Stimulated activated CD4-positive, alpha-beta T cell treated with anti-CD3 and anti-CD28 coated beads, Interleukin-1b, Interleukin-23, amount 100 ng/mL, for 48 hours (primary cell): ENCODE data around the gene TMEM248.
A peak's percentile ranks its signal among the peaks of the same experiment; 100 is the strongest.
"Not testable (repeated sequence)": the region's sequence is repeated elsewhere in the genome, so short reads cannot be mapped to it uniquely, and the experiment has no call there.

Experiments
- DNase-seq: peaks from one replicate; pipeline ENCODE4 v3.0.0-alpha.2; 2020

Gene TMEM248, protein sequence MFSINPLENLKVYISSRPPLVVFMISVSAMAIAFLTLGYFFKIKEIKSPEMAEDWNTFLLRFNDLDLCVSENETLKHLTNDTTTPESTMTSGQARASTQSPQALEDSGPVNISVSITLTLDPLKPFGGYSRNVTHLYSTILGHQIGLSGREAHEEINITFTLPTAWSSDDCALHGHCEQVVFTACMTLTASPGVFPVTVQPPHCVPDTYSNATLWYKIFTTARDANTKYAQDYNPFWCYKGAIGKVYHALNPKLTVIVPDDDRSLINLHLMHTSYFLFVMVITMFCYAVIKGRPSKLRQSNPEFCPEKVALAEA

DNA sequence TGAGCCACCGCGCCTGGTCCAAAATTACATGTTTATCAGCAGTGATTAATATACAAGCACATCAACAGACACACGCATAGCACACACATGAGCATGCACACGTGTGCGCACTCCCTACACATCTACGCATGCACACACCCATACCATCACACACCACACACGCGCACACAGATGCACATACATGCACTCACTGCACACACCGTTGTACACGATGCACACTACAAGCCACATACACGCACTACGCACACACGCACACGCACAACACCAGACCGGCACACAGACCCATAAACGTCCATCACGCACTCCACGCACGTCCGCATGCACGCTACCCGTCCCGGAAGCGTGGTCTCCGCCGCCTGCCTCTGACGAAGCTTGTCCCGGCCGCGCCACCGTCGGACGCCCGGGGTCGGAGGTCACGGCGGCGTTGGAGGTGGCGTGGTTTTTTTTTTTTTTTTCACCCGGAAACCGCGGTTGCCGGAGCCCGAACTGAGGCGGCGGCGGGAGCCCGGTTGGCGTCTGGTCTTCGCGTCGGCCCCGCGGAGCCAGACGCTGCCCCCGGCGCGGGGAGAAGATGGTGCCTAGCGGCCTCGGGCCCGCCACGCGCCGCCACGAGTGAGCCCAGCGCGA lies at the start of gene TMEM248:
Gene TMEM248, plus strand, starts transcription at position 457 of the 627 bp plus-strand sequence. CDS start 20,641 bp downstream, outside the sequence.
- peak; percentile 94 for DNase-seq

DNA sequence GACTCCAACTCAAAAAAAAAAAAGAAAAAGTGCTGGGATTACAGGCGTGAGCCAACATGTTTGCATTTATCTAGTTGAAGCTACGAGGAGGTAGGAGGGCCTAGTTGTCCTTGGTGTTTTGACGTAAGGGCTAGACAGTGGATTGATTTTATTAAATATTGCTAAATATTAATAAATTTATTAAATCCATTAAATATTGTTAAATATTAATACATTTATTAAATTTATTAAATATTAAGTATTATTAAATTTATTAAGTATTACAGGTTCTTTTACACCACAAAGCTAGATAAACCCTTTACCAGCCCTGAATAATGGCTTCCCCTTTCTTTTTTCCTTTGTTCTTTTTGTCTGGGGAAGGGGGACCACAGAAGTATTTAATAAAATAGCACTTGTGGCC lies 47.5 kb upstream of the TMEM248 start:
- DNase-seq = no peak

DNA sequence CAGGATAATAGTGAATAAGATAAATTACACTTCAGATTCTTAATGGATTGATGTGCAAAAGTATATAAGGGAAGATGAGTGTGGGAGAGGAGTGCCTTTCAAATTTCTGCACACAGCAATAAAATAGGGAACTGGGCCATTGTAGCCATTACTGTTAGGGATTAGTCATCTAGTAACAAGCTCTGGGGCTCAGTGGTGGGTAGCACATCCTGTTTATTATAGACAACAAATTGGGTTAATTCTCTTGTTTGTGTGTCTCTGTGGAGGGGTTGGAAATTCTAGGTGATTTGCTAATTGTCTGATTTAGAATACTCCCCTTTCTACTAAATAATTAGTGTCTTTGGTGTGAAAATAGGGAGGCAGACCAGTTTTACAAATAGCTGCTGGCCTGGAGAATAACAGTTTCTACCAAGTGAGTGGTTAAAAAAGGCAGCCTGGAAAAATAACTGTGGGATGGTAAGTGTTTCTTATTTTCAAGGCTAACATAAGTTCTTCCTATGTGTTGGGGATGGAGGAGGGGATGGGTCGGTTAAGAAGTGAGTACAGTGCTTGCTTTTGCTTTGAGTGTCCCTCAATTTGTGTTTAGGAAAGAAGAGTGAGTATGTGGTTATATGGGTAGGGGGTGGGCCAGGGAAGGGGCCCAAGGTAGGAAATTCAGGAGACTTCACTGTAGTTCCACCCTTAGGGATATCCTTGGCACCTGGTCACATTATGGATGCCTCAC lies 43.3 kb upstream of the TMEM248 start:
- no peak for DNase-seq

DNA sequence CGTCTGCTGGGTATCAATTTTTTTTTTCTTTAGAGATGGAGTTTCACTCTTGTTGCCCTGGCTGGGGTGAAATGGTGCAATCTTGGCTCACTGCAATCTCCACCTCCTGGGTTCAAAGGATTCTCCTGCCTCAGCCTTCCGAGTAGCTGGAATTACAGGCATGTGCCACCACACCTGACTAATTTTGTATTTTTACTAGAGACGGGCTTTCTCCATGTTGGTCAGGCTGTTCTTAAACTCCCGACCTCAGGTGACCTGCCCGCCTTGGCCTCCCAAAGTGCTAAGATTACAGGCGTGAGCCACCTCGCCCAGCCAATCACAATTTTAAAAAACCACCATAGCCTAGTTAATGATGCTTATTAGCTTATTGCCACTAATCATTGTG lies 42.7 kb upstream of the TMEM248 start:
- not testable (repeated sequence) for DNase-seq

DNA sequence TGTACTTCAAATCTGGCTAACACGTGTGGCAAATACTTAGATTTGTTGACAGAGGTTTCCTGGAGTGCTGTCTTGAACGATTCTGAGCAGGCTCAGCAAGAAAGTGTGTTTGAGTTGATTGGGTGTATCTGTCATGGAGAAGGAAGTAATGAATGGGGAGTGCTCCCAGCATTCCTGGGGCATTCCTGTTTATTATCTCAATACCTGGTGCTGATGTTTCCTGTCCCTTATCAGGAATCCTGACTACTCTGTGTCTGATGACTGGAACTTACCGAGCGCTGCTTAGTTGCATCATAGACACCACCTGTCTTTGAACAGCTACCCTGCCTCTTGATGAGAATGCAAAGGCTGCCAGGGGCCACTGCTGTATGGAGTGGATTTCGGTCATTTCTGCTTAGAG lies 41.0 kb upstream of the TMEM248 start:
- DNase-seq = no peak

DNA sequence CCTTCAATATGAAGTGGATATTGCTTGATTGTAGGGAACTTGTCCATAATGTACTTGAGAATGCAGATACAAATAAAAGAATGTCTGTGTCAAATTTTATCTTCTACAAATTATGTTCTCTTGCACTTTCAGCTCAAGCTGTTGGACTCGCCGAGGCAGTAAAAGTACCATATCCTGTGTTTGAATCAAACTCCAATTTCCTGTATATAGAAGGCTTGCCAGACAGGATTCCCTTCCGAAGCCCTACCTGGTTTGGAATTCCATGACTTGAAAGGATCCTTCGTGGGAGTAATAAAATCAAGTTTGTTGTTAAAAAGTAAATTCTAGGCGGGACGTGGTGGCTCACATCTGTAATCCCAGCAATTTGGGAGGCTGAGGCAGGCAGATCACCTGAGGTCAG lies 40.4 kb upstream of the TMEM248 start:
- not testable (repeated sequence) for DNase-seq

DNA sequence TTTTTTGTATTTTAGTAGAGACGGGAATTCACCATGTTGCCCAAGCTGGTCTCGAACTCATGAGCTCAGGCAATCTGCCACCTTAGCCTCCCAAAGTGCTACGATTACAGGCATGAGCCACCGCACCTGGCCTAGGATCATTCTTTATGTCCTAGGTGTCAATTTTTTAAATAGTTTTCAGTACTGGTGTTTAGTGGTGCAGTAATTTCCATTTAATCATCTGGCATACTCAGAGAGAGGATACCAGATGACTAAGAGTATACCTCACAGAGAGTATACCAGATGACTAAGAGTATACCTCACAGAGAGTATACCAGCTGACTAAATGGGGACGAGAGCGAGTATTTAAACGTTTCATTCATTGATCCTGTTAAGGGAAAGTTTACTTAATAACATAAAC lies 37.3 kb upstream of the TMEM248 start:
- peak; percentile 31 for DNase-seq

DNA sequence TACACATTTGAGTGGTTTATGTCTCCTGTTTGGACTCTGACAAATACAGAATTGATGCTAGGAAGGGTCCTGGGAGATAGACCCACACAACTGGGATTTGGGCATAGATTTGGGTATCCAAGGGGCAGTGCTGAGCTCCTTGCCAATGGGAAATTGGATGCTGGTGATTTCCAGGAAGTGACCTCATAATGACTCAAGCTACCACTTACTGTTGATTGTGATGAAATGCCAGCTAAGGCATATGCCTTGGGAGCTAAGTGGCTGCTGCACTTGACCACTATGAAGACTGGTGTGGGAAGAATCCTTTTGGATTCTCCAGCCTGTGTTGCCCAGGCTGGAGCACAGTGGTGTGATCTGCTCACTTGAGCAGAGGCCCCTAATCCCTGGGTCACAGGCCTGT lies 36.5 kb upstream of the TMEM248 start:
- not testable (repeated sequence) for DNase-seq

DNA sequence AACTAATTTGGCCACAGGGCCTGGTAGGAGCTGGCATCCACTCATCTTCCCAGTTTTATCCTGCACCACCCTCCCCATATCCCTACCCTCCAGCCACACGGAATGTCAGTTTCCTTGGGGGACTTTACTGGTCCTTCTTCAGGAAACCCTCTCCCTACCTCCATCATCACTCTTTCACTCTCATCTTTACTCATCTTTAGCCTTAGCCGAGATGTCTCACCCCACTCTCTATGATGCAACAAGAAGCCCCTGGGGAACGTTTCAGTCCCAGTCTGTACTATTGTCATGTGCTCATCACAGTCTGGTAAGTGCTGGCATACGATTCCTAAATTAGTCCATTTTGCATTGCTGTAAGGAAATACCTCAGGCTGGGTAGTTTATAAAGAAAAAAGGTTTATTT lies 34.9 kb upstream of the TMEM248 start:
- DNase-seq = no peak

DNA sequence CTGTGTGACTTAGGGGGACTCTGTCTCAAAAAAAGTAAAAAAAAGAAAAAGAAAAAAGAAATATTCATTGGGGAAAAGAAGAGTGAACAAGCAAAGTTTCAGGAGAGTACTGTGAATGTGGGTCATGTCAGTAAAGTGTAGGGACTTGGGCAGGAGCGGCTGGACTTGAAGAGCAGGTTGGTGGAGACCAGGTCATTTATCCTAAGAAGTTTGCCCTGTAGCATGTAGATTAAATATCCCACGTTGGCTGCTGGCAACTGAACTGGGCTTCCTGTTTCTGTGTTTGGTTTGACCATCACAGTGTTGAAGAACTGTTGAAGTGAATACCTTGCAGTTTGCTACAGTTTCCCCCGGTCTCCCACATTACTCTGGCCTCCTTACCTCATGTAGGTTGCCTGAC lies 32.8 kb upstream of the TMEM248 start:
- not testable (repeated sequence) for DNase-seq

DNA sequence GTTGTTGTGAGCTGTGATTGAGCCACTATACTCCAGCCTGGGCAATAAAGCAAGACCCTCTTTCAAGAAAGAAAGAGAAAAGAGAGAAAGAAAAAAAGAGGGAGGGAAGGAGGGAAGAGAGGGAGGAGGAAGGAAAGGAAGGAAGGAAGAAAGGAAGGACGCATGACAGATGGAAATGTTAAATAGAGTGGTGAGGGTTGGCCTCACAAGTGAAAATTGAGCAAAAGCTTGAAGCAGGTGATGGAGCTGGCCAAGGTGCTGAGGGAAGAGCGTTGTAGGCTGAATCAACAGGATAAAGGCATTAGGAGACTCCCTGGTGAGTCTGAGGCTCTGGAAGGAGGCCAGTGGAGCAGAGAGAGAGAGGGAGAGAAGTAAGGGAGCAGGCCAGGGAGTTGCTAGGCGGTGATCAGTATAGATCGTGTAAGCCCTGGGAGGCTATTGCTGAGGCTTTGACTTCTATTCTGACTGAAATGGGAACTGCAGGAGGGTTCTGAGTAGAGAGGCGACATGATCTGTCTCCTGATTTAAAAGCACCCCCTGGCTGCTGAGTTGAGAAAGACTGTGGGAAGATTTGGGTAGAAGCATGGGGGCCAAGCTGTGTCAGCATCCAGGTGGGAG lies 26.5 kb upstream of the TMEM248 start:
- DNase-seq = no peak

DNA sequence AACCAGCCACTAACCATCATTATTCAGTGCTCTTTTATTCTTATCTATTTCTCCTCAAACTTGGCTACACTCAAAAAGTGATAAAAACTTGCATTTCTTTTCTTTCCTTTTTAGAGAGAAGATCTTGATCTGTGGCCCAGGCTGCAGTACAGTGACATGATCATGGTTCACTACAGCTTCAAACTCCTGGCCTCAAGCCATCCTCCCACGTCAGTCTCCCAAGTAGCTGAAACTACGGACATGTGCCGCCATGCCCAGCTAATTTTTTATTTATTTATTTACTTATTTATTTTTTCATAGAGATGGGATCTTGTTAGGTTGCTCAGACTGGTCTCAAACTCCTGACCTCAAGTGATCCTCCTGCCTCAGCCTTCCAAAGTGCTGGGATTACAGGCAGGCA lies 24.6 kb upstream of the TMEM248 start:
- no peak for DNase-seq

DNA sequence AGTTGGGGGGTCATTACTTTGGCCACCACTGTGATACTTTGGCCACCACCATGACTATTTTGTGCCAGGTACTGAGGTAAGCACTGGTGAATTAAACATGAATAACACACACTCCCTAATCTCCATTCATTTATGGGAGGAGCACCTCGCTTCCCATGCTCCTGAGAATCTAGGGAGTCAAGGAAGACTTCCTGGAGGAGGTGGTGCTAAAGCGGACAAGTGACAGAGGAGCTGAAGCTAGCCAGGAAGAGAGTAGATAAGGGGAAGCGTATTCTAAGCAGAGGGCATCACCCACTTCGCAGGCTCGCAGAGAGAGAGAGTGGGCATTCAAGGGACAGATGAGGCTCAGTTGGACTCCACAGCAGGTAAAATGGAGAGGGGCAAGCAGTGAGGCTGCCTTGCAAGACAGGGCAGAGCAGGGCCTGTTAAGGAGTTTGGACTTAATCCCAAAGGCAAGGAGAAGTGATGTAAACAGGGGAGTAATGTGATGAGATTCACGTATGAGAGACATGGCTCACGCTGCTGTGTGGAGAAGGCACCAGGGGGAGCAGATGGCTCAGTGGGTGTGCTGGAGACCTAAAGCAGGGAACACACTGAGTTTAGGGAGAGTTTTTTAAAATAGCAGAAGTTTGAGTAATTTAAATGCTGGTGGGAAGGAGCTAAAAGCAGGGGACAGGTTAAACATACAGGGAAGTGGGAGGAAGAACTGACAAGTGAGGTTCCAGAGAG lies 21.3 kb upstream of the TMEM248 start:
- no peak for DNase-seq

DNA sequence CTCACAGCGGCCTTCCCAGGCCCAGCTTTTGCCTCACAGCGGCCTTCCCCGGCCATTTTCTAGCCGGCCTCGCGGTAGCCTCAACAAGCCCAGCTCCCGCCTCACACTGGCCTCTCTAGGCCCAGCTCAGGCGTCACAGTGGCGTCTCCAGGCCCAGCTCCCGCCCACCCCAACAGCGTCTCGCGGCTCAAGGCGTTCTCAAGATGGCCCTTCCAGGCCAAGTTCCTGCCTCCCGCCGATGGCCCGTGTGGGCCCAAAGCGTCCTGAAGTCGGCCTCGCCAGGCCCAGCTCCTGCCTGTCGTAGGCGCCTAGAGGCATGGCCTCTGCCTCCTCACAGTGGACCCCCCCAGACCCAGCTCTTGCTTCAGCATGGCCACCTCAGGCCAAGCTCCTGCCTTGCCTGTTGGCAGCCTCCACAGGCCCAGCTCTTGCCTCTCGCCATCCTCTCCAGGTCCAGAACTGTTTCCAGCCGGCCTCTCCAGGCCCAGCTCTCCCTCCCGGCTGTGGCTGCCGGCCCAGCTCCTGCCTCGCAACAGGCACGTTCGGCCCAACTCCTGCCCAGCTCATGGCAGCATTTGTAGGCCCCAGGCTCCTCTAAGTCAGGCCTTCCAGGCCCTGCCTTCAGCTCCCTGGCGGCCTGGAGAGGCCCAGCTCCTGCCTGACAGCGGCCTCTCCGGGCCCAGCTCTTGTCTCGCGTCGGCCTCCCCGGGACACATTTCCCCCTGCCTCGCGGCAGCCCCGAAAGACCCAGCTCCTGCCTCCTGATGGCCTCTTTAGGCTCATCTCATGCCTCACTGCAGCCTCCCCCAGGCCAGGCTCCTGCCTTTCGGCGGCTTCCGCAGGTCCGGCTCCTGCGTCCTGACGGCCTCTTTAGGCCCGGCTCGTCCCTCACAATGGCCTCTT lies 18.8 kb upstream of the TMEM248 start:
- no peak for DNase-seq

DNA sequence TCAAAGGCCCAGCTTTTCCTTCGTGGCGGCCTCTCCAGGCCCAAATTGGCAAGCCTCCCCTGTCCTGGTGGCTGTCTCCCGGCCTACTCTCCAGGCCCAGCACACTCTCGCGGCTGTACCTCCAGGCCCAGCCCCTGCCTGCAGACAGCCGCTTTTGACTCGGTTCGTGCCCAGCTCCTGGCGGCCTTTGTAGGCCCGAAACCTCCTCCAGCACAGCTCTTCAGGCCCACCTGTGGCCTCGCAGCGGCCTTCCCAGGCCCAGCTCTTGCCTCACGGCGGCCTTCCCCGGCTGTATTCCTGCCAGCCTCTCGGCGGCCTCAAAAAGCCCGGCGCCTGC lies 18.2 kb upstream of the TMEM248 start:
- DNase-seq = no peak

DNA sequence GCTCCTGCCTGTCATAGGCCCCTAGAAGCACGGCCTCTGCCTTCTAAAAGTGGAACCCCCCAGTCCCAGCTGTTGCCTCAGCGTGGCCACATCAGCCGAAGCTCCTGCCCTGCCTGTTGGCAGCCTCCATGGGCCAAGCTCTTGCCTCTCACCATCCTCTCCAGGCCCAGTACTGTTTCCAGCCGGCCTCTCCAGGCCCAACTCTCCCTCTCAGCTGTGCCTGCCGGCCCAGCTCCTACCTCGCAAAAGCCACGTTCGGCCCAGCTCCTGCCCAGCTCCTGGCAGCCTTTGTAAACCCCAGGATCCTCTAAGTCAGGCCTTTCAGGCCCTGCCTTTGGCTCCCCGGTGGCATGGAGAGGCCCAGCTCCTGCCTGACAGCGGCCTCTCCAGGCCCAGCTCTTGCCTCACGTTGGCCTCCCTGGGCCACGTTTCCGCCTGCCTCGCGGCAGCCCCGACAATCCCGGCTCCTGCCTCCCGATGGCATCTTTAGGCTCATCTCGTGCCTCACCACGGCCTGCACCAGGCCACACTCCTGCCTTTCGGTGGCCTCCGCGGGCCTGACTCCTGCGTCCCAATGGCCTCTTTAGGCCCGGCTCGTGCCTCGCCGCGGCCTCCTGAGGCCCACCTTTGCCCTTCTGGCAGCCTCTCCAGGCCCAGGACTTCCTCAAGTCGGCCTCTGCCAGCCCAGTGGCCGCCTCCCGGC lies 17.5 kb upstream of the TMEM248 start:
- no peak for DNase-seq

DNA sequence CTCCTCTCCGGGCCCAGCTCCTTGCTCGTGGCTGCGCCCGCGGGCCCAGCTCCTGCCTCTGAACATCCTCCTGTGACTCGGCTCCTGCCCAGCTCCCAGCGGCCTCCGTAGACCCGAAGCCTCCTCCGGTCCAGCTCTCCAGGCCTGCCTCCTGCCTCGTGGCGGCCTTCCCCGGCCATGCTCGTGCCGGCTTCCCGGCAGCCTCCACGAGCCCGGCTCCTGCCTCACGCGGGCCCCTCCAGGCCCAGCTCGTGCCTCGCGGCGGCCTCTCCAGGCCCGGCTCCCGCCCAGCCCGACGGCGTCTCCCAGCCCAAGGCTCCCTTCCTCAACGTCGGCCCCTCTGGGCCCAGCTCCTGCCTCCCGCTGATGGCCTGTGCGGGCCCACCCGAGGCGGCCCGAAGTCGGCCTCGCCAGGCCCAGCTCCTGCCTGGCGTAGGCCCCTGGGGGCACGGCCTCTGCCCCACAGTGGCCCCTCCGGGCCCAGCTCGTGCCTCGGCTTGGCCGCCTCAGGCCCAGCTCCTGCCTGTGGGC lies 16.9 kb upstream of the TMEM248 start:
- DNase-seq = no peak

DNA sequence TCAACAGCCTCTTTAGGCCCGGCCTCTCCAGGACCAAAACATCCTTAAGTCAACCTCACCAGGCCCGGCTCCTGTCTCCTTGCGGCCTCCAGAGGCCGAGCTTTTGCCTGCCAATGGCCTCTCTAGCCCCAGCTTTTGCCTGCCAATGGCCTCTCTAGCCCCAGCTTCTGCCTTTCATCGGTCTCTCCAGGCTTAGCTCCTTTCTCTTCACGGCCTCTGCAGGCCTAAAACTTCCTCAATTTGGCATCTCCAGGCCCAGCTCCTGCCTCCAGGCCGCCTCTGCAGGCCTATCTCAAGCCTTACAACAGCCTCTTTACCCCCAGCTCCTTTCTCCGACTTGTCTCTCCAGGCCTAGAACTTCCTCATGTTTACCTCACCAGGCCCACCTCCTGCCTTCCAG lies 15.7 kb upstream of the TMEM248 start:
- no peak for DNase-seq

DNA sequence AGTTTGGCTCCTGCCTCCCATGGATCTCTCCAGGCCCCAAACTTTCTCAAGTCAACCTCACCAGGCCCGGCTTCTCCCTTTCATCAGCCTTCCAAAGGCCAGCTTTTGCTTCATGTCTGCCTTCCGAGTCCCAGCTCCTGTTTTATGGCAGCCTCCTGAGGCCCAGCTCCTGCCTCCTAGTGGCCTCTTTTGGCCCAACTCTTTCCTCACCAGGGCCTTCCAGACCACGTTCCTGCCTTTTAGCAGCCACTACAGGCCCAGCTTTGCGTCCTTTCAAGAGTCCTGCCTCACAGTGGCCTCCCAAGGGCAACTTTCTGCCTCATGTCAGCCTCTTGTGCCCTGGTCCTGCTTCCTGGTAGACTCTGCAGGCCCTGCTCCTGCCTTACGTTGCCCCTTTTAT lies 15.3 kb upstream of the TMEM248 start:
- no peak for DNase-seq

DNA sequence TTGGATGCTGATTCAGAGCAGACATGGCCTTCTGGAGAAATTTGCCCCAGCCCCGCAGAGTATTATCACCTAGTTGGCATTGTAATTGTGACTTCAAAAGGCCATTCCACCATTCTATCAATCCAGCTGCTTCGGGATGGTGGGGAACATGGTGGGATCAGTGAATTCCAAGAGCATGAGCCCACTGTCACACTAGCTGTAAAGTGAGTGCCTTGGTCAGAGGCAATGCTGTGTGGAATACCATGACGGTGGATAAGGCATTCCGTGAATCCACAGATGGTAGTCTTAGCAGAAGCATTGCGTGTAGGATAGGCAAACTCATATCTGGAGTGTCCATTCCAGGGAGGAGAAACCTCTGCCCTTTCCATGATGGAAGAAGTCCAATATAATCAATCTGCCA lies 13.3 kb upstream of the TMEM248 start:
- no peak for DNase-seq

DNA sequence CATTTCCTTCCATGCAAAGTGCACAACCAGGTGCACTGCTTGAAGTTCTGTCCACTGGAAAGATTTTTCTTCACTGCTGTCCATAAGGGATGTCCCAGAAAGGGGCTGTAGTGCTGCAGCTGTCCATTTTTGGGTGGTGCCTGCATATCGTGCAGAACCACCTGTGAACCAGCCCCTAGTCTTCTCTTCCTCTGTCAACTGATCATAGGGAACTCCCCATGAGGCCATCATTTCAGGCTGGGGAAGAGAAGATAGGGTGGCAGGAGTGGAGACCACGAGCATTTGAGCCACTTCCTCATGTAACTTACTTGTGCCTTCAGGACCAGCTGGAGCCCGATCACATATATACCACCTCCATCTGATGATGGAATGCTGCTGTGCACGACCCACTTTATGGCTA lies 12.4 kb upstream of the TMEM248 start:
- not testable (repeated sequence) for DNase-seq
